IPS-11a (cell line): ENCODE measurements around the gene DSTN.
"Not testable (repeated sequence)": the region's sequence is repeated elsewhere in the genome, so short reads cannot be mapped to it uniquely, and the experiment has no call there.

ENCODE experiments used
- H3K4me3 ChIP-seq: one replicate; pipeline ENCODE4 v1.5.1; 2013; ENCODE audit warnings: low read depth, low read length, control low read depth

Gene DSTN

DNA sequence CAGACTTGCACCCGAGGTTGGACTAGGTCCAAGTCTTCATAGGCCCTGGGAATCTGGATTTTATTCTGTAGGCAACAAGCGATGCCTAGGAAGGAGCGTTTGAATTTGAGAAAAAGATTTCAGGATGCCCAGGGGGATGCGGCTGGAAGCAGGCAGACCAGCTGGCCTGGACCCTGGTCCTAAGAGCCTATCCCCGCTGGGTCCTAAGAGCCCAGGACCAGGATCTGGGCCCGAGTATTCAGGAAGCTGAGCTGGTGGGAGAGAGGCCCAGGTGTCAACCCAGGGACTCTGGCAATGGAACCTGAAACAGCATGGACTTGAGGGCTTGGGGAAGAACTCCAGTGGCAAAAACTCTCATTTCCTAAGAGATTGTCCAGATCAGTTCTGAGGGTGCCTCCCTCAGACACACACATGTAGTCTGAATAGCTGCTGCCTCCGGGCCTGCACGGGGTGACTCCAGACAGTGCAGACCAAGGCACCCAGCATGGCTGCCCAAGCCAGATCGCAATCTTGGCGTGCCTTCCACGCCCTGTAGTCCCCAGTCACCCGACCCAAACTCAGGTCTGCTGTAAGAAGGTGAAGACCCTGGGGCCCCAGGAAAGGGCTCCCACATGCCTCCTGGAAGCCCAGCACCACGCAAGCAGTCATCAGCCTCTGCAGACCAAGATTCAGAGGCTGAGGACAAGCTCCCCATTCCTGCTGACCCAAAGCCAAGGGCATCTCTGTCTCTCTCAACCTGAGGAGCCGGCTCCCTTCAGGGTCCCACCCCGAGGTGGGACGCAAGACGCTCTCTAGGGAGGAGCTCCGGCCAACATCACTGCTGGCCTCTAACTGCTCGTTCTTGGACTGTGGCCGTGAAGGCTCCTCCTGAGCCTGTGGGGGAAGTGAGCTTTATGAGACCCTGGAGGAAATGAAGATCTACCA lies 77.8 kb downstream of the DSTN start:
- H3K4me3 ChIP-seq, result no peak overlapping the region

DNA sequence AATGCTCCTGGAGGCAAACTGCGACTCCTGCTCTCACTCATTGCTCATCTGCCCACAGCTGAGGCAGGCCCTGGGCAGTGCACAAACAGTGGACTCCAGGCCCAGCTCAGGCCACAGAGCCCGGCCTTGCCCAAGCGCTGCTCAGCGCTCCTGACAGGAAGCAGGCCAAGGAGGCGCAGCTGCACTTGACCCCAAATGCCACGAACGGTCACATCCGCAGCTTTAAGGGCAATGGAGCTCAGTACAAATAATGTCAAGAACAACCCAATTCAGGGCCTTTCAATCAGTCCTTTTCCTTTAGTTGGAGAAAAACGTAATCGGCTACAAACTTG lies 78.4 kb downstream of the DSTN start:
- H3K4me3 ChIP-seq, result no peak overlapping the region

DNA sequence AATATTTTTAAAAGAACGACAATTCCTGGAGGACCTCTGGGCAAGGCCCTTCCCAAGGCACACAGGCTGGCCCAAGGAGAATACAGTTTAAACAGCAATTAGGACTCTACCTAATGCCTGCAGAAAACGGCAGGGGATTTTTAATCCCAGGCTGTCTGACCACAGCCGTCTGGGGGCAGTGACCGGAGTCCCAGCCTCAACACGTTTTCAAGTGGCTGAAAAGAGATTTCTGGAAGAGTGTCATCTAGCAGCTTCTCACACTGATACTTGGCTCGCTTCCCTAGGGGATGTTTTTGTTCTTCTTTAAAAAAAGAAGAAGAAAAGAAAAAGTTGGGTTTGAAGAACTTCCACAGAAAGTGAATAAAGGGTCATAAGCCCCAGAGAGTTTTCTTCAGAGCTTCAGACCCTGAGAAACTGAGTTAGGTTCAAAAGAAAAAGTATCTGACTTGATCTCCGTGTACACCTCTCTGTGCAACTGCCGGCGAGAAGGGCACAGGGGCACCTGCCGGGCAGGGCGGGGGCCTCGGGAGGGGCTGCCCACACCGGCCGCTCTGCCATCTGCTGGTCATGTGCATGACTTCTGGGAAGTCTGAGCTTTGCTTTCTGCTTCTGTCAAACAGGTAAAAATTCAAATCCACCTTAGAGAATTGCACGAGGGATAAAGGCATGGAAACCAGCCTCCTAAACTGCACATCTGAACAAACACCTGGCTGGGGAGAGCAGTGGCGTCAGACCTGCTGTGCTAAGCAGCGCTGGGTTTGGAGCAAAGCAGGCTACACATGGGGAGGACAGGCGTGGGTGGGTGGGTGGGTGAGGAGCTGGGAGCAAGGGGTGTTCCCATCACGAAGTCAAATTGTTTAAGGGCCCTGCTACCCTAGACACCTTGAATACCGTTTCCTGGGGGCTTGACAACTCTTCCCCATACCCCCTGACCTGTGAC lies 79.2 kb downstream of the DSTN start:
- no peak overlapping the region for H3K4me3 ChIP-seq

- no peak overlapping the region for H3K4me3 ChIP-seq
These were observed 80.6 kb downstream of the DSTN start for GRCh38 chr20:17650301-17651128.

DNA sequence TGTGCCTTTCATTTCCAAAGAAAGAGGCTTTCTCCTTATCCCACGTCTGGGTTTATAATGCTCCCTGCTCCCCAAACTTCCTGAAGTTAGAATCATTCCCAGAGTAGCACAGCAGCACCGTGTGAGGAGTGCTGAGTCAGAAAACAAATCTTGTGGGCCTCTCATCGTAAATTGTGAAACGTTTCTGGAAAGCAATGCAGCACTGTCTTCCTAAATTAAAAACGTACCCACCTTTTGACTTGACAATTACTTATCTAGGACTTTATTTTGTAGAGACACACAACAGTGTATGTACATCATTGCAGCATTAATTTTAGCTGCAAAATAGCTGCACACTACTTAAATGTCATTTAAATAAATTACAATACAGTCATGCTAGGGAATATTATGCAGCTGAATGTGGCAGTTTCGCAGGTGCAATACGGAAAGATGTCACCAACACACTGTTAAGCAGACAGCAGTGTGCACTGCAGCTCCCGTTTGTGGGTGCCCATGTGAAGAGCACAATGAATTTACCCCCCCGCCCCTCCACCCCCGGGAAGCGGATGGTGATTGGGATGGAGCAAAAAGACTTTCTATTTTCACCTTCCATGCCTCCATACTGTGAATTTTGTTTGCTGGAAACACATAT lies 81.4 kb downstream of the DSTN start:
- no peak overlapping the region for H3K4me3 ChIP-seq

GRCh38 chr20:17651760-17652388 lies 82.0 kb downstream of the DSTN start:
- H3K4me3 ChIP-seq, result no peak overlapping the region

DNA sequence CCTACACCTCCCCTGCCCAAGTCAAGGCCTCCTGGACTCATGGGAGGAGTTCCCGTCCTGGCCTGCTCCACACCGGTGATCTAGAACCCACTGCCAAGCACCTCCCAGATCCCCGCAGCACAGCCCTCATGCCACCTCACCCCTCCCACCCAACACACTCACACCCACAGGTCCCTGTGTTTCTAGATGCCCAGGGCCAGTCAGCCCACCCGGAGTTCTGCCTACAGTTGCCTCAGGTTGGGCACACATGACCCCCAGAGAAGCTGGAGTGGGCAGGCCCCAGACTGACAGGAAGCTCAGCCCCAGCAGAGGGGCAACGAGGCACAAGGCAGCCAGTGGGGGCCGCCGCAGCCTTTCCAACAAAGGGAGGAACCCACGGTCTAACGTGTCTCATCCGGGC lies 82.5 kb downstream of the DSTN start:
- no peak overlapping the region for H3K4me3 ChIP-seq

DNA sequence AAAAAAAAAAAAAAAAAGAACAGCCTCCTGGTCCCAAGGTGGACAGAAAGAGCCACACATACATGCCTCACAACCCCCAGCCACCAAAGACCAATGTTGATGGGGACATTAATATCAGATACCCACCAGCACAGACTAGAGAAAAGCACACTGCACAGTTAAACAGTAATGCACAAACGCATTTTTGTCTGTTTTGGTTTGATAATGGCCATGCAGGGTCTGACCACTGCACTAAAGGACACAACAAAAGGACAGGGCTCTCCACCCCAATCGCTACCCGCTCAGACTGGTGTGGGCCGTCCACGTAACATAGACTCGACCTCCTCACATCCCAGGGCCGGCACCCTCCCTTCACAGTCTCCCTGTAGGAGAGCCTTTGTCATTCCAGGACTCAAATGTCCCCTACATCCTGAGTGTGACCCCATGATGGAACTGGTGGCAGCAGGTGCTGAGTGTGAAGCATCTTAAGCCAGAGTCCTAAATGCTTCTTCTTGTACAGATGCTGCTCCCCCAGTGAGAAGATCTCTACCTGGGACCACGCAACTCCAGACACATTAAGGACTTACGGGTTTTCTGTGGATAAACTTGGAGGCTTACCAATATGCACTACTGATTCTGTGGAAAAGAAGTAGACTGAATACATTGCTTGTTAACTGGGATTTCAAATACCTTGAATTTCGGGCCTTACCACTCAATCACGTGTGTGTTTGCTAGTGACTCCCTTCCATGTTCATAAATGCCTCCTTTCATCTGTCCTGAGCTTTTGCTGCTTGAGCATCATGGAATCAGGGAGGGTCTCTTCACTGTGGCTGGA lies 84.2 kb downstream of the DSTN start:
- no peak overlapping the region for H3K4me3 ChIP-seq

DNA sequence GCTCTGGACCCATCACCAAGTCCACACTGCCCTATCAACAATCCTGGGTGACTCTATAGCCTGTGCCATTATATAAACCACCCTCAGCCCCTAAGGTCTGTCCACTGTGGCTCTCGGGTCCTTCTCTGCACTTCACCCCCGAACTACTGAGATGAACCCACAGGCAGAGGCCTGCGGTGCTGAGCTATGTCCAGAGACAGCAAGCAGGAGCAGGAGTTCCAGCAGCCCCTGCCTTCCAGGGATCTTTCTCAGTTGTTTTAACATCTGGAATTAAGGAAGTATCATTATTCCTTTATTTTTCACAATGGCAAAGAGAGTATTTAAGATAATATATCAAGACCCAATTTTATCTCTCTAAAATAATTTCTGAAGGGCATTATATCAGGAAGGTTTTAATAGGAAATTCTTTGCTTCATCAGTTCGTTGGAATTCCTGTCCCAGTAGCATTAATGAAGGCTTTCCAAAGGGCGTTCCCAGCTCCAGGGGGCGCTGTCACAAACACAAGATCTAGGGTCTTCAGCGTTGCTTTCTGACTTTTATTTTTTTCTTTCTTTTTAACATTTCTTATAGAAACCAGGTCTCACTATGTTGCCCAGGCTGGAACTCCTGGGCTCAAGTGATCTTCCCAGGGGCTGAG lies 84.9 kb downstream of the DSTN start:
- H3K4me3 ChIP-seq, result no peak overlapping the region

- H3K4me3 ChIP-seq, result no peak overlapping the region
These were observed 85.4 kb downstream of the DSTN start for GRCh38 chr20:17655286-17655651.

GRCh38 chr20:17655865-17656479 lies 86.1 kb downstream of the DSTN start:
- no peak overlapping the region for H3K4me3 ChIP-seq

DNA sequence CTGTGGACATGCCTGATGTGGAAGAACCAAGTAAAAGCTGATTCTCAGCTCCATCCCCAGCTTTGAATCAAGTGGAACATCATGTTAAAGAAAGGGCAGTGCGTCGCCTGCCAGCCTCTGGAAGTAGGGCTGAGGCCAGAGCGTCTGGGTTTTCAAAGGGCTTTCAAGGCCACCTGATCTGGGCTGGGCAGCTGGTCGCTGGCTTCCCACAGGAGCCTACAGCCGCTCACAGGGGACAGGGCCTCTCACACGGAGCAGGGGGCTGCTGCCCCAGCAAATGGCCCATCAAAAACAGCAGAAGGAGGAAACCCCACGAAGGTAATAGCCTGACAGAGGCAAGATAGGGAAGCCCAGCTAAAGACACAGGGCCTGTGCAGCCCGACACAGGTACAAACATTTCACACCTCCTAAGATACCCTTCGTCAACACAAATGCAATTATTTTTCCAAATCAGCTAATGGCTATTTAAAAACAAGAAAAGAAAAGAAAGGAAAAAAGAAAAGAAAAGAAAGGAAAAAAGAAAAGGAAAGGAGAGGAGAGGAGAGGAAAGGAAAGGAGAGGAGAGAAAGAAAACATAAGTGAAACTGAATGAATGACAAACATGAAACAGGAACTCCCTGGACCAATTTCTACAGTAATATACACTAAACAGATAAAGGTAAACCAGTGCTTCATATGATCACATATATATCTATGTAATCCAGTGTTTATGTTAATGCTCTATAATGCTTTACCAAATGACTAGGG lies 87.4 kb downstream of the DSTN start:
- H3K4me3 ChIP-seq, result no peak overlapping the region

DNA sequence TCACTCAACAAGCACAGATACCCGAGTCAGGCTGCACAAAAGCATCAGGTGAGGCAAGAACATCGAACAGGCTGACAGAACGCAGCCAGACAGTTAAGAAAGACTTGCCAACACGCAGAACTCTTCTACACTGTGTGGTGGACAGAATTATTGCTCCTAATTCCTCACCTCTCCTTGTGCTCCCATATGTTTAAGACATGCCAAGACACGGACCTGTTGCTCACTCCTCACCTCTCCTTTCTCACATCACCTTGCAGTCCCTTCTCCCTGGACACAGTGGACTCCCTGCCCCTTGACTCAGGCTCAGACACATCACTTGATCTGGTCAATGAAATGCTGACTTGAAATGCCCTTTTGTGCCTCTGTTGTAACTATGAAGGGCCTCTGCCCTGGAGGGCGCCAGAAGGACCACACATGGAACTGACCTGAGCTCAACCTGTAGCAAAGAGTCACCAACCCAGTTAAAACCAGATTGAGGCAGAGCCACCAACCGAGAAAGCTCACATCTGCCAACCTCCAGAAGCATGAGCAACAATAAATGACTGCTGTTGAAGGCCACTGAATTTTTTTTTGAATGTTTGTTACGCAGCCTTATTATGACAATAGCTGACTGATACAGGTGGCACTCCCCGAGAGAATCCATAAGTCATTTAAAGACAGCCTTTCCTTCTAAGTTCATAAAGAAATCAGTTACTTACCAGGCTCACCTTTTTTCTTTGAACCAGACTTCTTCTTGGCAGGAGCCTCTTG lies 88.2 kb downstream of the DSTN start:
- no peak overlapping the region for H3K4me3 ChIP-seq

- H3K4me3 ChIP-seq, result no peak overlapping the region
These were observed 88.7 kb downstream of the DSTN start for GRCh38 chr20:17658648-17658993.

GRCh38 chr20:17659344-17659743 lies 89.5 kb downstream of the DSTN start:
- H3K4me3 ChIP-seq, result not testable (repeated sequence)
